ENCODE data around the gene ARHGAP32. TPM values are rescaled to one million over a fixed set of nuclear protein-coding genes. Genes with fewer than 3 reads are reported as not detected.
A peak's percentile ranks its signal among the peaks of the same experiment; 100 is the strongest.

Gene ARHGAP32
- total RNA-seq, 1 donor from 2014 or later = 50.8 TPM

DNA sequence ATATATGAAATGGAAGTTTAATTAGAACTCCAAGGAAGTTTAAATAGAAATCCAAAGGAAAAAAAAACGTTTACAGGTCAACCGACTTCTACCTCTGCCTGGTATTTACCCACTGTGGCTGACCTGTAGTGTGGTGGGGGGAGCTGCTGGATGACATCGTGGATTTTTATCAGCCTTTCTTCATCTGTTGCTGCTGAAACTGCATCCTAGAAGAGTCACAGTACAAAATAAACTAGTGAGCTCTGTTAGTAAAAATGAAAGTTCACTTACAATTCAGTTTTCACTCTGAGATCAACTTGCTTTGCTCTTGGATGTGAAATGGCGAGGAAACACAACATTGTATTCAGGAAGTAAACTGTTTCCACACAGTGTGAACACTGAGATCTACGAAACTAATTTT, 206.2 kb downstream of the ARHGAP32 start:
- TF ChIP-seq, protein P1, sequence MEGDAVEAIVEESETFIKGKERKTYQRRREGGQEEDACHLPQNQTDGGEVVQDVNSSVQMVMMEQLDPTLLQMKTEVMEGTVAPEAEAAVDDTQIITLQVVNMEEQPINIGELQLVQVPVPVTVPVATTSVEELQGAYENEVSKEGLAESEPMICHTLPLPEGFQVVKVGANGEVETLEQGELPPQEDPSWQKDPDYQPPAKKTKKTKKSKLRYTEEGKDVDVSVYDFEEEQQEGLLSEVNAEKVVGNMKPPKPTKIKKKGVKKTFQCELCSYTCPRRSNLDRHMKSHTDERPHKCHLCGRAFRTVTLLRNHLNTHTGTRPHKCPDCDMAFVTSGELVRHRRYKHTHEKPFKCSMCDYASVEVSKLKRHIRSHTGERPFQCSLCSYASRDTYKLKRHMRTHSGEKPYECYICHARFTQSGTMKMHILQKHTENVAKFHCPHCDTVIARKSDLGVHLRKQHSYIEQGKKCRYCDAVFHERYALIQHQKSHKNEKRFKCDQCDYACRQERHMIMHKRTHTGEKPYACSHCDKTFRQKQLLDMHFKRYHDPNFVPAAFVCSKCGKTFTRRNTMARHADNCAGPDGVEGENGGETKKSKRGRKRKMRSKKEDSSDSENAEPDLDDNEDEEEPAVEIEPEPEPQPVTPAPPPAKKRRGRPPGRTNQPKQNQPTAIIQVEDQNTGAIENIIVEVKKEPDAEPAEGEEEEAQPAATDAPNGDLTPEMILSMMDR (IDR thresholded peaks at IDR 0.05; ENCODE audit: insufficient read depth, low read length, severe bottlenecking) = no peak
- DNase-seq (ENCODE audit: low read depth) (no peak), FAIRE-seq (no peak)
- Histone ChIP-seq H3K27me3 (ENCODE audit: control insufficient read depth, insufficient read depth, low read length) (no peaks in the 10 kb centered on the region), H3K36me3 (ENCODE audit: control insufficient read depth, insufficient read depth, low read length) (peaks cover 7% of the 10 kb centered on the region), H3K4me3 (ENCODE audit: low read depth, low read length) (no peak overlapping the region)

DNA sequence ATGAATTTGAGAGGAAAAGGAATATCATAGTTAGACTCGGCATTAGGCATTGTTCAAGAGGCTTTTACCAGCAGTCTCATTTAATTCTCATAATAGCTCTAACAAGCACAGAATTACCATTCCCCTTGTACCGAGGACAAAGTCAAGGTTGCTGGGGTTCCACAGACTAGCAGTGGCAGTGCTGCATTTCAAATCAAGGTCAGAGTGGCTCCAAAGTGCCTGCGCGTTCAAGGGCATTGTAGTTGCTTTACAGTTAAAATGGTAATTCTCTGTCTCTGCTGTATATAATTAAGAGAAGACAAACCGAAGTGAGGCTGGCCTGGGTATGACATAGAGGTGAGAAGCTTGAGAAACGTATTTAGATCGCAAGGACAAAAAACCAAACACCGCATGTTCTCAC, 209.1 kb downstream of the ARHGAP32 start:
- peaks cover 13% of the 10 kb centered on the region for H3K36me3 ChIP-seq (ENCODE audit: control insufficient read depth, insufficient read depth, low read length)
- FAIRE-seq = no peak

DNA sequence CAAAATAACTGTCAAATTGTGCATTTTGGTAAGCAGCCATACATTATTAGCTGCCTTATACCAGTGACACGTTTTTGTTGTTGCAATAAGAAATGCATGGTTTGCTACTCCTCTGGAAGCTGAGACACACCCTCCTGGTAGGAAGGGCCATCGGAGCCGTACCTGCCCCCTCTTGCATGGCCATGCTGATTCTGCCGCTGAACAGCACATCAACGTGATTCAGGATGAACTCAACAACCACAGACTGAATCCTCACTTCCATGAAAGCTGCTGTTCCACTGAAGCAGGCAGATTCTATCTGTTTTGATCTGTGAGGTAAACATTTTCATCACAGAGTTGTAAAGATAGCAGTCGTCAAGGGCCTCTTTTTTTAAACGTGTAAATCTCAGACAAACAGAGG, 210.9 kb downstream of the ARHGAP32 start:
- DNase-seq (ENCODE audit: low read depth) = peak; percentile 49
- H3K36me3 ChIP-seq (ENCODE audit: control insufficient read depth, insufficient read depth, low read length) = peaks cover 17% of the 10 kb centered on the region

More for the DNA sequence above, 209.1 kb downstream of the ARHGAP32 start:
- no peak overlapping the region for H3K4me3 ChIP-seq (ENCODE audit: low read depth, low read length)
- TF ChIP-seq, protein P1 (IDR thresholded peaks at IDR 0.05; ENCODE audit: insufficient read depth, low read length, severe bottlenecking) = no peak
- no peaks in the 10 kb centered on the region for H3K27me3 ChIP-seq (ENCODE audit: control insufficient read depth, insufficient read depth, low read length)
- DNase-seq (ENCODE audit: low read depth) = no peak

DNA sequence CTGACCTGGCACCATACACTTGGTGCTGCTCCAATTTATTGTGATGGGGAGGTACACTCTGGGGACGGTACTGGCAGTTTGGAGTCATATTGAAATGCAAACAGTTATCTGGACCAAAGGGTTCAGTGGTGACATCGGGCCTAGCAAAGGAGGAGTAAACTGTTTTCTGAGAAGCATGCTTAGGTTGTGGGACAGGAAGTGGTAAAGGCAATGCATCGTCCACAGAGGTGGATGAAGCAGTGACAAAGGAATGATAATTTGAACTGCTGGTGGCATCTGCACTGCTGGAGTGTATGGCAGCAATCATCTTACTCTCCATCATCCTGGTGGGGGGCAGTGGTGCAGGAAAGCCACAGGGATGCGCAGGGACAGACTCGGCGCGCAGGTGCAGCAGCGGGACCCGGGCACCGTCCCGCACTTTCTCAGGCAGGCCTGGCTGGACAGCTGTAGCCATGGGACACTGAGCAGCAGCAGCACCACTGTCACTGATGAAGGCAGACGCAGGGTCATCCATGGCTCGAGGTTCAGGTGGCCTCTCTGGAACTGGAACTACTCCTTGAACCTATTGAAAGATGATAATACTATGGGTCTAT, 221.4 kb downstream of the ARHGAP32 start:
- no peak overlapping the region for H3K4me3 ChIP-seq (ENCODE audit: low read depth, low read length)
- H3K36me3 ChIP-seq (ENCODE audit: control insufficient read depth, insufficient read depth, low read length) = peaks cover 27% of the 10 kb centered on the region
- no peaks in the 10 kb centered on the region for H3K27me3 ChIP-seq (ENCODE audit: control insufficient read depth, insufficient read depth, low read length)
- no peak for DNase-seq (ENCODE audit: low read depth)
- no peak for FAIRE-seq
- TF ChIP-seq, protein P1 (IDR thresholded peaks at IDR 0.05; ENCODE audit: insufficient read depth, low read length, severe bottlenecking) = no peak

More for the DNA sequence above, 210.9 kb downstream of the ARHGAP32 start:
- Histone ChIP-seq H3K4me3 (ENCODE audit: low read depth, low read length) (no peak overlapping the region), H3K27me3 (ENCODE audit: control insufficient read depth, insufficient read depth, low read length) (no peaks in the 10 kb centered on the region)
- TF ChIP-seq, protein P1 (IDR thresholded peaks at IDR 0.05; ENCODE audit: insufficient read depth, low read length, severe bottlenecking) = no peak
- no peak for FAIRE-seq

DNA sequence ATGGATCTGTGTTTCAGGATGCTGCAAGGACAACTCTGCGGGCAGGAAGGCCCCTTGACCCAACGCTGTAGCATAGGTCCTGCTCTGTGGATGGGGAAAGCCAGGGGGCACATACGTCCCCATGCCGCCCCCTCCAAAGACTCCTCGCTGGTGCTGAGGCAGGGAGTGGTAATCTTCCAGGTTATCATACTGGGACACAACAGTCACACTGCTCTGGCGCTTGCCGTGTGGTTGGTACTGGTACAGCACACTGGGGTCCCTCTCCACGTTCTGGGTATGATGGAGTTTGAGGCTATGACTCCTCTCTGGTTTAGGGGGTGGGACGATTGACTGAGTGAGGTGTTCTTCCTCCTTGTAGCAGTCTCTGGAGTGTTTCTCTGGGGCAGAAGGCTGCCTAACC, 223.2 kb downstream of the ARHGAP32 start:
- no peak overlapping the region for H3K4me3 ChIP-seq (ENCODE audit: low read depth, low read length)
- H3K27me3 ChIP-seq (ENCODE audit: control insufficient read depth, insufficient read depth, low read length) = no peaks in the 10 kb centered on the region
- DNase-seq (ENCODE audit: low read depth) = no peak
- TF ChIP-seq, protein P1 (IDR thresholded peaks at IDR 0.05; ENCODE audit: insufficient read depth, low read length, severe bottlenecking) = no peak
- H3K36me3 ChIP-seq (ENCODE audit: control insufficient read depth, insufficient read depth, low read length) = peaks cover 20% of the 10 kb centered on the region
- FAIRE-seq = no peak

DNA sequence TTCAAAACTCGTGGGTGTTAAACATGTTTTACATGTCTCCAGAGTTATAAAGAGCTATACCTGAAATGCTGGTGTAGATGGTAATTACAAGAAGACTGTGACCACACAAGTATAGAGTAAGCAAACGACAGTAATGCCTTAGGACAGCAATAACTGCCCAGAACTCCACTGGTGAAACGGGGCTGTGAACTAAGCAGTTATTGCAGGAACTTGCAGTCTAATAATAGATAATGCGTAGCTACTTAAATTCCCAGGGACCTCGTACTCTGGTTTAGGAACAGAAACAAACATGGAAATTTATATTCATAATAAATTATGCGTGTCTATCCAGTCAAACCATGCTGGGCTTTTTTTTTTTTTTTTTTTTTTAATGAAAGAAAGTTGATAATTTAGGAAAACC, 224.5 kb downstream of the ARHGAP32 start:
- Histone ChIP-seq H3K27me3 (ENCODE audit: control insufficient read depth, insufficient read depth, low read length) (no peaks in the 10 kb centered on the region), H3K4me3 (ENCODE audit: low read depth, low read length) (no peak overlapping the region), H3K36me3 (ENCODE audit: control insufficient read depth, insufficient read depth, low read length) (peaks cover 18% of the 10 kb centered on the region)
- DNase-seq (ENCODE audit: low read depth) = no peak
- TF ChIP-seq, protein P1 (IDR thresholded peaks at IDR 0.05; ENCODE audit: insufficient read depth, low read length, severe bottlenecking) = no peak
- FAIRE-seq = no peak
